Measurements from ENCODE around the gene MTMR12.
"Not testable (repeated sequence)": the region's sequence is repeated elsewhere in the genome, so short reads cannot be mapped to it uniquely, and the experiment has no call there.

The MTMR12 gene

GRCh38 chr5:32229586-32229985 is 83.2 kb downstream of the MTMR12 start:
- no peak for DNase-seq

GRCh38 chr5:32228816-32229215 is 83.9 kb downstream of the MTMR12 start:
- DNase-seq: no peak

GRCh38 chr5:32225445-32225844 is 87.3 kb downstream of the MTMR12 start:
- no peak for DNase-seq

DNA sequence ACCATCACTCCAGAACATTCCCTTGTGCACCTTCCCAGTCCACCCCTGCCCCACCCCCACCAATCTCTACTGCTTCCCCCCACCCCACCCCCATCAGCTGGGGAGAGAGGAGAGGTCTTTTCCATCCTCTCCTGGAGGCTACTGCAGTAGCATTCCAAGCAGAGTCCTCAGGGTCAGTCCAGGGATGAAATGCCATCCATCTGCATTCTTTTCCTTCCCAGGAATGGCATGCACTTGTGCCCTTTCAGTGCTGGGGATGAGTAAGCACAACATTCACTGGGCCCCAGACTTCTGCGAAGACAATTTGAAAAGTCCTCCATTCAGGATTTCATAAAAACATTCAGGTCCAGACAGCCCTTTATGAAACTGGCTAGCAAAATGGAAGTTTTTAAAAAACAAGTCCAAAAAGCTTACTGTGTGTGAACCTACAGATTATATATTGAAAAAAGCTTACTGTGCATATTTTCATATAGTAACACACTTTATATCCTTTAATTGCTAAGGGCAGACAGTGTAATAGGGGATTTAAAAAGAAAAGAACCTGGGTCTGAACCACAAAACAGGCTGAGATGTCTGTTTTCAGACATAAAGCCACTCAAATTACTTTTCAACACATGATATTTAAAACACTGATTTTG is 88.6 kb downstream of the MTMR12 start:
- DNase-seq: no peak

- DNase-seq: no peak
Observed at GRCh38 chr5:32222723-32223470, 89.8 kb downstream of the MTMR12 start.

GRCh38 chr5:32217886-32218396 is 94.8 kb downstream of the MTMR12 start:
- DNase-seq: peak; percentile 92

DNA sequence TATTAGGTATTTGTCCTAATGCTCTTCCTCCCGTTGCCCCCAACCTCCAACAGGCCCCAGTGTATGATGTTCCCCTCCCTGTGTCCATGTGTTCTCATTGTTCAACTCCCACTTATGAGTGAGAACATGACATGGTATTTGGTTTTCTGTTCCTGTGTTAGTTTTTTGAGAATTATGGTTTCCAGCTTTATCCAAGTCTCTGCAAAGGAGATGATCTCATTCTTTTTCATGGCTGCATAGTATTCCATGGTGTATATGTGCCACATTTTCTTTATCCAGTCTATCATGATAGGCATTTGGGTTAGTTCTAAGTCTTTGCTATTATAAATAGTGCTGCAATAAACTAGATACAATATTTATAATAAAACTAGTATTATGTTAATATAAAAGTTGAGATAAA is 98.4 kb downstream of the MTMR12 start:
- not testable (repeated sequence) for DNase-seq

DNA sequence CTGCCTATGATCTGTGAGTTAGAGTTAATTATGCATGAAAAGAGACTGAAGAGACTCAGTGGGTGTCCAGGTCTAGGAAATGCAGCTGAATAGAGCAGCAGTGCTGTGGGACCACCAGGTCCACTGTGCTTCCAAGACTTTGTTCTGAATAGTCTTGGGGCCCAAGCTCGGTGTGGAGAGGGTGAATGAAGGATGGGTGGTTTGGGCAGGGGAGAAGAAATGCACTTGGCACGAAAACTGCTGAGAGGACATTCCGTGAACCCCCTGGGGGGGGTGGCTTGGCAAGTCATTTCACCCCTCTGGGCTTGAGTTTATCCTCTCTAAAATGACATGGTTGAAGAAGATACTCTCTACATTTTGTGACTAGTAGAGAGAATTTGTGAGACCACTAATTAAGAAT is 102.6 kb downstream of the MTMR12 start:
- no peak for DNase-seq

GRCh38 chr5:32208837-32209236 is 103.9 kb downstream of the MTMR12 start:
- not testable (repeated sequence) for DNase-seq

- DNase-seq: no peak
Observed at GRCh38 chr5:32207355-32207634, 105.4 kb downstream of the MTMR12 start.

- DNase-seq: no peak
Observed at GRCh38 chr5:32206509-32207354, 106.0 kb downstream of the MTMR12 start.

DNA sequence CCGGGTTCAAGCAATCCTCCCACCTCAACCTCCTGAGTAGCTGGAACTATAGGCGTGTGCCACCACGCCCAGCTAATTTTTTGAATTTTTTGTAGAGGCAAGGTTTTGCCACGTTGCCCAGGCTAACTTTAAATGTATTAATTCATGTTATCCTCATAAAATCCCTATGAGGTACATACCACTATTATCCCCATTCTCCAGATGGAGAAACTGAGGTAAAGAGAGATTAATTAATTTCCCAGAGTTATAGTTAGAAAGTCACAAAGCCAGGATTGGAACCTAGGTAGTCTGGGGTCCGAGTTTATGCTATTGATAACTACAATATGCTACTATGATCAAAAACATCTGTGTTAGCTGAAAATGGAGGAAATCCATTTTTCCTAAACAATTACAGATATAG is 106.7 kb downstream of the MTMR12 start:
- DNase-seq: no peak

- DNase-seq: no peak
Observed at GRCh38 chr5:32202394-32202793, 110.3 kb downstream of the MTMR12 start.

GRCh38 chr5:32201122-32201753 is 111.5 kb downstream of the MTMR12 start:
- no peak for DNase-seq

DNA sequence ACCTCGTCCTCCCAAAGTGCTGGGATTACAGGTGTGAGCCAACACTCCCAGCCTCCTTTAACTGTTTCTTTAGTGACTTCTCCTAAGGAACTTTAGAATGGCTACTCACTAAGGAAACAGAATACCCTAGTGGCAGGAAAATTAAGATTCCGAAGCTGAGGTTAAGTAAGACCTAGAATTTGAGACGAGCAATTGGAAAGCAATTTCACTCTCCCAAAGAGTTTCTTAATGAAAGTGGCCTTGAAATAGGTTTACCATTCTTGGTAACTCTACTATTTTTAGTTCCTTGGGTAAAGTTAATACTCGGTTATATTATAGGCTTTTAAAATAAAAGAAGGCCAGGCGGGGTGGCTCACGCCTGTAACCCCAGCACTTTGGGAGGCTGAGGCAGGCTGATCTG is 115.7 kb downstream of the MTMR12 start:
- no peak for DNase-seq

- no peak for DNase-seq
Observed at GRCh38 chr5:32195265-32195664, 117.5 kb downstream of the MTMR12 start.

DNA sequence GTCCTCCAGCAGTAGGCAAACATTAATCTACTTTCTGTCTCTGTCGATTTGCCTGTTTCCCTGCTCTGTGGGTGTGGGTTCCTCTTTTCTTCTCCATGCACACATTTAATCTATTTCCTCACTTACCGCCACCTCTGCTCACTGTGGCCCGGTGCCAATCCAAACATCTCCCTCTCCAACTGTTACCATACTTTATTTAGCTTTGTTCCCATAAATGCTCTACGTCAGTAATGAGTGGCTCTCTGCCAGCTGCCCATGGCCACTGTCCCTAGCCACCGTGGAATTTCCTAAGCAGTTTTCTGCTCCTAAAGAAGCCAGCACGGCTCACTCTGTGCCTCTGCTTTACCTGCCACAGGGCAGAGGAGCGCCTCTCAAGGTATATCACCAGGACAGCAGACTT is 119.1 kb downstream of the MTMR12 start:
- peak; percentile 40 for DNase-seq

GRCh38 chr5:32190095-32190494 is 122.6 kb downstream of the MTMR12 start:
- no peak for DNase-seq

GRCh38 chr5:32187675-32188074 is 125.1 kb downstream of the MTMR12 start:
- DNase-seq: no peak

DNA sequence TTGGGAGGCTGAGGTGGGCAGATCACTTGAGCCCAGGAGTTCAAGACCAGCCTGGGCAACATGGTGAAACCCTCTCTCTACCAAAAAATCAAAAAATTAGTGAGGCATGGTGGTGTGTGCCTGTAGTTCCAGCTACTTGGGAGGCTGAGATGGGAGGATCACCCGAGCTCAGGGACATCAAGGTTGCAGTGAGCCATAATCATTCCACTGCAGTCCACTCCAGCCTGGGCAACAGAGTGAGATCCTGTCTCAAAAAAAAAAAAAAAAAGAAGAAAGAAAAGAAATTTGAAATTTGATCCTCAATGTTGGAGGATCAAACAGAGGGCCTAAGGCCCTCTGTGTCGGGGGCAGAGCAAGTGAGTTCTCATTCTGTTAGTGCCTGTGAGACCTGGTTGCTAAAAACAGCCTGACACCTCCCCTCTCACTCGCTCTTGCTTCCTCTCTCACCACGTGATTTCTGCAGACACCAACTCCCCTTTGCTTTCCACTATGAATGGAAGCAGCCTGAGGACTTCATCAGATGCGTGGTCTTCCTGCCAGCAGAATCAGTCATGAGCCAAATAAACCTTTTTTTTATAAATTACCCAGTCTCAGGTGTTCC is 130.2 kb downstream of the MTMR12 start:
- no peak for DNase-seq
